Left lung (tissue), 10 donors: Measurements from ENCODE around the gene A4GALT. TPM values are rescaled to one million over a fixed set of nuclear protein-coding genes. Genes with fewer than 3 reads are reported as not detected.

ENCODE experiments used
- ATAC-seq: fragments of 200-7000 bp; cut with Tn5 transposase; one replicate; pipeline ENCODE4 v1.9.1; 2020; ENCODE audit warnings: moderate library complexity
- DNase-seq, 4 donors: peaks; one replicate each; pipeline ENCODE4 v3.0.0-alpha.2; 2013 to 2020
- H3K27ac ChIP-seq, 2 donors: fragments of 200-600 bp; sonication (generic) in 1 of 2; one replicate each; pipeline versions ENCODE4 v1.5.0 to v1.8.0; 2020 to 2021
- H3K27me3 ChIP-seq, 2 donors: fragments of 200-600 bp; sonication (generic) in 1 of 2; one replicate each; pipeline versions ENCODE4 v1.5.0 to v1.8.0; 2020 to 2021
- H3K36me3 ChIP-seq, 2 donors: fragments of 200-600 bp; sonication (generic) in 1 of 2; one replicate each; pipeline versions ENCODE4 v1.5.0 to v1.8.0; 2020 to 2021
- H3K4me1 ChIP-seq, 2 donors: fragments of 200-600 bp; one replicate each; pipeline ENCODE4 v1.8.0; 2021
- H3K4me3 ChIP-seq, 2 donors: fragments of 200-600 bp; sonication (generic) in 1 of 2; one replicate each; pipeline versions ENCODE4 v1.5.0 to v1.8.0; 2020 to 2021; ENCODE audit warnings: mild to moderate bottlenecking in 1 of 2
- H3K9me3 ChIP-seq, 2 donors: fragments of 200-600 bp; sonication (generic) in 1 of 2; one replicate each; pipeline versions ENCODE4 v1.5.0 to v1.8.0; 2020 to 2021
- intact Hi-C, 2 donors: fragments of 100-400 bp; cut with DNase I; formaldehyde crosslinking; loops; one replicate each; pipeline versions ENCODE4 v1.11.2 to v1.14.2; 2022
- polyA plus RNA-seq, 6 donors: library from polyadenylated mRNA; unstranded; fragments of 120-200 nt; gene quantifications; one replicate each; pipeline ENCODE4 v1.2.1, GENCODE V29; 2013; ENCODE audit not compliant: insufficient read length in 6 of 6
- total RNA-seq, 2 donors: library from RNA; stranded (reverse); fragmentation: NEBNext Ultra II Directional; extraction: Animal tissue kit (Norgen Biotek cat#: 25700); gene quantifications; one replicate each; pipeline ENCODE4 v1.2.1, GENCODE V29; 2021
- TF ChIP-seq, protein P1 (sequence below), 2 donors: fragments of 200-600 bp; sonication (generic) in 1 of 2; IDR thresholded peaks; one replicate each; pipeline versions ENCODE4 v1.5.0 to v1.8.0; 2021; ENCODE audit warnings: antibody characterized with exemption in 2 of 2
- donor health status: DM: no; HTN: yes; CAD: no.
- donor health status: DM: no; HTN: no; CAD: no.

The A4GALT gene
- total and polyA plus RNA-seq, 8 donors, result 1.9 to 21.3 (median 2.7) TPM

DNA sequence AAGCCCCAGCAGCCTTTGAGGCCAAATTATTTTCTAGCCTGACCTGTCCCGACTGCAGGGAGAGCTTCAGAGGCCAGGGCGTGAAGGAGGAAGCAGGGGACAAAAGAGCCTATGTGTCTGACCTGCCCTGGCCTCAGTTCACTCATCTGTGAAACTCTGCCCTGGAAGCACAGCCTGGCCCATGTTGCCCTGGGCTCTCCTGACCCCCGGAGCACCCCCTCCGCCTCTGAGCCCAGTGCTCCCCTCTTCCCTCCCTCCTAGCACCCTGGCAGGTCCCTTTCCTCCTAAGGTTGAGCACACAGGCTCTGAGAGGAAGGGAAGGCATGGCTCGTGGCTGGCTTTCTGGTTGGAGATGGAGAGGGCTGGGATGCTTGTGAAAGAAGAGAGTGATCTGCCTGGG, 3.4 kb upstream of the A4GALT start:
- Histone ChIP-seq H3K4me1 (peaks cover 0 to 28% of the 10 kb centered on the region in 2 donors), H3K4me3 (no peak overlapping the region), H3K27me3 (peaks cover 15 to 50% of the 10 kb centered on the region in 2 donors), H3K9me3 (no peaks in the 10 kb centered on the region), H3K36me3 (no peaks in the 10 kb centered on the region), H3K27ac (no peak overlapping the region)
- DNase-seq (no peak), ATAC-seq (no peak)
- TF ChIP-seq, protein P1, sequence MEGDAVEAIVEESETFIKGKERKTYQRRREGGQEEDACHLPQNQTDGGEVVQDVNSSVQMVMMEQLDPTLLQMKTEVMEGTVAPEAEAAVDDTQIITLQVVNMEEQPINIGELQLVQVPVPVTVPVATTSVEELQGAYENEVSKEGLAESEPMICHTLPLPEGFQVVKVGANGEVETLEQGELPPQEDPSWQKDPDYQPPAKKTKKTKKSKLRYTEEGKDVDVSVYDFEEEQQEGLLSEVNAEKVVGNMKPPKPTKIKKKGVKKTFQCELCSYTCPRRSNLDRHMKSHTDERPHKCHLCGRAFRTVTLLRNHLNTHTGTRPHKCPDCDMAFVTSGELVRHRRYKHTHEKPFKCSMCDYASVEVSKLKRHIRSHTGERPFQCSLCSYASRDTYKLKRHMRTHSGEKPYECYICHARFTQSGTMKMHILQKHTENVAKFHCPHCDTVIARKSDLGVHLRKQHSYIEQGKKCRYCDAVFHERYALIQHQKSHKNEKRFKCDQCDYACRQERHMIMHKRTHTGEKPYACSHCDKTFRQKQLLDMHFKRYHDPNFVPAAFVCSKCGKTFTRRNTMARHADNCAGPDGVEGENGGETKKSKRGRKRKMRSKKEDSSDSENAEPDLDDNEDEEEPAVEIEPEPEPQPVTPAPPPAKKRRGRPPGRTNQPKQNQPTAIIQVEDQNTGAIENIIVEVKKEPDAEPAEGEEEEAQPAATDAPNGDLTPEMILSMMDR (IDR thresholded peaks at IDR 0.05), result no peak
- intact Hi-C loops, result no loop called here

DNA sequence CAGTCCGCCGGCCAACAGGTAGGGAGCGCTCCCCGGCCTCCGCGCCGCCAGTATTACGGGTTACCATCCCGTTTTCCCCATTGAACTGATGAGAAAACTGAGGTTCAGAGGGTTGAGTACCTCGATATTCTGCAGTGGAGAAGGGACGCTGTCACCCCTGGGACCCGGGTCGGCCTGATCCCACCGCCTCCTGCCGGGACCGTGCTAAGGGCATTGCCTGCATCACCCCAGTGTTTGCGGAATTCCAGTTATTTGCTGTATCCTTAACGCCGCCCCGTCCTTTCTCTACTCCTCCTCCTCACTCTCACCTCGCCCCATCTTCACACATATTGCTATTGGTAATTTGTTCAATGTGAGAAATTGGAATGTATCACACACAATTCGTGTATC, 370 bp upstream of the A4GALT start:
- no peaks in the 10 kb centered on the region for H3K36me3 ChIP-seq
- H3K27ac ChIP-seq, result no peak overlapping the region
- ATAC-seq (peak; percentile 6), DNase-seq (no peak)
- peaks cover 15 to 65% of the 10 kb centered on the region in 2 donors for H3K27me3 ChIP-seq
- peaks cover 0 to 41% of the 10 kb centered on the region in 2 donors for H3K4me1 ChIP-seq
- intact Hi-C loops, result no loop called here
- peak overlapping the region; percentile 60 to 65 for H3K4me3 ChIP-seq
- H3K9me3 ChIP-seq, result no peaks in the 10 kb centered on the region
- TF ChIP-seq, protein P1 (IDR thresholded peaks at IDR 0.05), result no peak

DNA sequence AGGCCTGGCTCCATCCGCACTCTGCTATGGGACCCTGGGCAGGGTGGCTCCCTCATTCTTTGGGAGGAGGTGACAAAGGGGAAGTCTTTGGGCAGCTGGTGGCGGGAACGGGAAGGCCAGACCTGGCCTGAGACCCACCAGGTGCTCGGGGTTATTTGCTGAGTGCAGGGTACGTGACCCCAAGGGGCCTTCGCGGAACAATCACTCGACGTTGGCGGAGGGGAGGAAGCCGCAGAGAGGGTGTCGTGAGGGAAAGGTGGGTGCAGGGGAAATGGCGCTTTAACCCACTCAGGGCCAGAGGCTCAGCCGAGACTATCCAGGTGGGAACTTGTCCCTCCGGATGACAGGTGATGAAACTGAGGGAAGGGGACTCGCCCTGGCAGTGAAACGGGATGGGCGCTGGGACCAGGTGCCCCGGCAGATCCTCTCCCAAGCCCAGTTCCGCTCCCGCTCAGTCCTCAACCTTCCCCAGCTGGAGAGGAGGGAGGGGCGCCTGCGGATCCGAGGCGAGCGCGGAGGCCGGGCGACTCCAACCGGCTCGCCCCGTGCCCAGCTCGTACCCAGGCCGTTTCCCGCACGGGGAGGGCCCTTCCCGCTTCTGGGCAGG, 911 bp downstream of the A4GALT start:
- ATAC-seq, result peak; percentile 57
- DNase-seq, result no peak
- TF ChIP-seq, protein P1 (IDR thresholded peaks at IDR 0.05), result no peak
- peak overlapping the region; percentile 13 to 75 for H3K27ac ChIP-seq
- intact Hi-C loops, result no loop called here
- H3K9me3 ChIP-seq, result no peaks in the 10 kb centered on the region
- peaks cover 15 to 65% of the 10 kb centered on the region in 2 donors for H3K27me3 ChIP-seq
- H3K4me3 ChIP-seq, result peak overlapping the region; percentile 60 to 65
- no peaks in the 10 kb centered on the region for H3K36me3 ChIP-seq
- peaks cover 0 to 41% of the 10 kb centered on the region in 2 donors for H3K4me1 ChIP-seq

DNA sequence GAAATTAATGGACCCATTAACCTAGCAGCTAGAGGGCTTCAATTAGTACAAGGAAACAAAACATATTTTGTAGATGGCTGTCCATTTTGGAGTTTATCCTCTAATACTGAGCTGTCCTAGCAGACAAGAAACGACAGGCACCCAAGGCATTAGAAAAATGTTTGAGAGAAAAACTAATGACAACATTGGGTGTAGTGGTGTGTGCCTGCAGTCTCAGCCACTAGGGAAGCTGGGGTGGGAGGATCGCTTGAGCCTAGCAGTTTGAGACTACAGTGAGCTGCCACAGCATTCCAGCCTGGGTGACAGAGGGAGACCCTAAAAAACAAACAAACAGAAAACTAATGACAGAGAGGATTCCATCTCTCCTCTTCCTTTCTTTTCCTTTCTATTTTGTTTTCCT, 1.5 kb downstream of the A4GALT start:
- no peaks in the 10 kb centered on the region for H3K9me3 ChIP-seq
- H3K36me3 ChIP-seq, result no peaks in the 10 kb centered on the region
- no peak for DNase-seq
- ATAC-seq, result no peak
- intact Hi-C loops, result no loop called here
- H3K4me3 ChIP-seq, result peak overlapping the region in 1 of 2 donors; percentile 65
- H3K4me1 ChIP-seq, result peaks cover 0 to 41% of the 10 kb centered on the region in 2 donors
- no peak overlapping the region for H3K27ac ChIP-seq
- H3K27me3 ChIP-seq, result peaks cover 15 to 65% of the 10 kb centered on the region in 2 donors
- TF ChIP-seq, protein P1 (IDR thresholded peaks at IDR 0.05), result no peak

DNA sequence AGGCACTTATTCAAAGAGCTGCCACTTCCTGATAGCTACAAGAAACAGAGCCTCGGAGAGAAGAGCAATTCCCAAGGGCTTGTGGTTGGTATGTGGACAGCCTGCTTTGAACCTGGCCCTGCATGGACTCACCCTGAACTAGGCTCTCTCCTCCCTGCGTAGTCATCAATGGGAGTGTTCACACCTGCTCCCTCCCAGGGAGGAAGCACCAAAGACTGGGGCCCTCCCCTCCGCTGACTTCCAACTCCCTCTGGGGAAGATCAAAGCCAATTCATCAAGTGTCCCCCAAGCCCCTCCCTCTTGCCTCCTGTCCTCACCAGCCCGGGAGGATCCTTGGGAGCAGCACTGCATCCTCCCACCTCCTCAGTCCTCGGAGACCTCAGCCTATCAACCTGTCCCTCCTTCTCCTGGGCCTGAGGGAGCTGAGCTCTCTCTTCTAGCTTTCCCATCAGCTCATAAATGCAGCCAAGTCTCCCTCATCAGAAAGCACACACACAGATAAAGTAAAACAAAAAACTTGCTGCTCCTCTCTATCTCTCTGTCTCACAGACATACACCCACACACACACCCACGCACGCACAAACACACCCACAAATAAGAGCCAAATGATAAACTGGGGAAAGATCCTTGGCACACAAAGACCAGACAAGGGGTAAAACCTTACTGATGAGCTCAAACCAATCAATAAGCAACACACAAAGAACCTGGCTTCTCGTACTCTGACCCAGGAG, 3.3 kb downstream of the A4GALT start:
- H3K36me3 ChIP-seq, result no peaks in the 10 kb centered on the region
- TF ChIP-seq, protein P1 (IDR thresholded peaks at IDR 0.05), result no peak
- DNase-seq (no peak), ATAC-seq (no peak)
- peaks cover 15 to 47% of the 10 kb centered on the region in 2 donors for H3K27me3 ChIP-seq
- no peaks in the 10 kb centered on the region for H3K9me3 ChIP-seq
- H3K27ac ChIP-seq, result peak overlapping the region in 1 of 2 donors; percentile 28
- no peak overlapping the region for H3K4me3 ChIP-seq
- H3K4me1 ChIP-seq, result peaks cover 0 to 41% of the 10 kb centered on the region in 2 donors
- intact Hi-C loops, result no loop called here
